GM19023 (cell line): ENCODE data around the gene IDI2.

ENCODE experiments used
- ATAC-seq: cut with Tn5 transposase; IDR thresholded peaks from one replicate; pipeline ENCODE4 v1.9.1; 2021; ENCODE audit warnings: mild to moderate bottlenecking, moderate library complexity; ENCODE audit not compliant: unreplicated experiment

The IDI2 gene

DNA sequence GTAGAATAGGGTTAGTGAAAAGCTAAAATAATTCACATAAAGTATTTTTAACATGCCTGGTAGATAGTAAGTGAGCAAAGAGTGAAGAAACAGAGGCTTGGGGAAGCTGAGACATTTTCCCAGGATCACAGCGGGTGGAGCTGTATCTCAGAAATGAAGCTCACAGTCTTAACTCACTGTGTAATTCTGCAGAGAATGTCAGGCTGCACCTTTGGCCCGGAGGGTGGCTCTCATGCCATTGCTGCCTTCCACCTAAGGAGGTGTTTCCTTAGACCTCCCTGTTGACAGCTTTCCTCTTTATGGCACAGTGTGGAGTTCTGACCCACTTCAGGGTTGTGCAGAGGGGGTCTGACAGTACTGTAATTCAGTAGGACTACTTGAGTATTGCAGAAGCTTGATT, 40.3 kb downstream of the IDI2 start:
- no peak for ATAC-seq

DNA sequence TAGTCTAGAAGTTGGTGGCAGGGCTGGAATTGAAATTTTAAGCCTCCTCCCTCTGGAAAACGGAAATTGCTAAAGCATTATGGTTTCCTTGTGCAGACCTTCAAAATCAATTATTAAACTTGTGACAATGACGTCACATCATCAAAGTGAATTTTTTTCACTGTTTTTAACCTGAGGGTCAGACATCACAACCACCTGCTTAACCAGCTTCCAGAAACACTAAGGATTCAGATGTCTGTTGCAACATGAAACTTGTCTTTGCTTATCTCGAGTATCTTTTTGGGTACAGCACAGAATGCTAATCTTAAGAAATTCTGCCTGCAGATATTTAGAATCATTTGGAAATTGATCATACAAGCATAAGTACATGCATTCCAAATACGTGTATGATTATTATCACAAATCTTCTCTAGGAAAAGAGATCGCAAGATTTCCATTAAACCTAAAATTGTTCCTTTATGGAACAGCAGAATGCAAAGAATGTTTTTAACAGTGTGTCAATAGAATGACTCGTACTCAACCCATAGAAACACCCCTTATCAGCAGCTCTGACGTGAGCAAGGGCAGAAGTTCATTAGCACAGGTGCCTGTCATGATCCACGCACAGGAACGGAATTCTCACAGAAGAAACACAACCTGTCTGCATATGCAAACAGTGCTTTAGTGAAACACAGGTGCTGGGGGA, 41.5 kb downstream of the IDI2 start:
- ATAC-seq: no peak

DNA sequence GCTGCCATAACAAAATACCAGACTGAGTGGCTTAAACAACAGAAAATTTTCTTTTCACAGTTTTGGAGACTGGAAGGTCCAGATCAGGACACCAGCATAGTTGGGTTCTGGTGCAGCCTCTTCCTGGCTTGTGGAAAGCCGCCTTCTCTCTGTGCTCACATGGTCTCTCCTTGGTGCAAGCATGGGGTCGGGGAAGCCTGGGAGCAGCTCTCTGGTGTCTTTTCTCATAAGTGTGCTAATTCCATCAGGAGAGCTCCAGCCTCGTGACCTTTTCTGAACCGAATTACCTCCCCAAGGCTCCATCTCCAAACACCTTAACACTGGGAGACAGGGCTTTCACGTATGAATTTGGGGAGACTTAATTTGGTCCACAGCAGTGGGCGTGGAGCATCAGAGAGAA, 42.3 kb downstream of the IDI2 start:
- no peak for ATAC-seq

DNA sequence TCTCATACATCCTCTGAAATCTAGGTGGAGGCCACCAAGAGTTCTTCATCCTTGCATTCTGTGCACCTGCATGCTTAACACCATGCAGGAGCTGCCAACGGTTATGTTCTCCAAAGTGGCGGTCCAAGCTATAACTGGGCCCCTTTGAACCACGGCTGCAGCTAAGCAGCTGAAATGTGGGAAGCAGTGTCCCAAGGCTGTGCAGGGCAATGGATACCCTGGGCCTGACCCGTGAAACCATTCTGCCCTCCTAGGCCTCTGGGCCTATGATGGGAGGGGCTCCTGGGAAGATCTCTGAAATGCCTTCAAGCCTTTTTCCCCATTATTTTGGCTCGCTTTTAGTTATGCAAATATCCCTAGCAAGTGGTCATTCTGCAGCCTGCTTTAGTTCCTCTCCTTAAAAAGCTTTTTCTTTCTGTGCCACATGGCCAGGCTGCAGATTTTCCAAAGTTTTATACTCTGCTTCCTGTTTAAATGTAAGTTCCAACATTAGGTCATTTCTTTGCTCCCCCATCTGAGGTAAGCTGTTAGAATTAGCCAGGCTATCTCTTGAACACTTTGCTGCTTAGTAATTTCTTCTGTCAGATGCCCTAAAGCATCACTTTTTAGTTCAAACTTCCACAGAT, 45.1 kb downstream of the IDI2 start:
- ATAC-seq: no peak

DNA sequence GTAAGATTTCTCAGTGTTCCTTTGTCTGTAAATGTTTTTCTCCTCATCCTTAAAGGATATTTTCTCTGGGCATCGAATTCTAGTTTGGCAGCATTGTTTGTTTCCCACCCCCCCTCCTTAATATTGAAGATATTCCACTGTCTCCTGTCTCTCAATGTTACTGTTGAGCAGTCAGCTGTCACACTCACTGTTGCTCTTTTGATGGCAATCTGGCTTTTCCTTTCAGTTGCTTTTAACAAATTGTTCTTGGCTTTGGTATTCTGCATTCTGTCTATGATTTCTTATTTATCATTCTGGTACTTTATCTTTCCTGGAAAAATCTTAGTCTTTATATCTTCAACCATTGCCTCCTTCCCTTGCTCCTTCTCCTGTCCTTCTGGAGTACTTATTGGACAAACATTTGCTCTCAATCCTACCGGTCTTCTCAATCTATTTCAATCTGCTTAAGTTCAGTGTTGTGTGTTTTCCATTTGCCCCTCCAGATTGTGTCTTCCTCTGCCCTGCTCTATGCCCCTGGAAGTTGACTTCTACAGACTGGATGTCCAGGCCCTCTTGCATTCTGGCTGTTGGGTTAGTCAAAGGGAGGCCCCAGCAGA, 46.7 kb downstream of the IDI2 start:
- no peak for ATAC-seq

DNA sequence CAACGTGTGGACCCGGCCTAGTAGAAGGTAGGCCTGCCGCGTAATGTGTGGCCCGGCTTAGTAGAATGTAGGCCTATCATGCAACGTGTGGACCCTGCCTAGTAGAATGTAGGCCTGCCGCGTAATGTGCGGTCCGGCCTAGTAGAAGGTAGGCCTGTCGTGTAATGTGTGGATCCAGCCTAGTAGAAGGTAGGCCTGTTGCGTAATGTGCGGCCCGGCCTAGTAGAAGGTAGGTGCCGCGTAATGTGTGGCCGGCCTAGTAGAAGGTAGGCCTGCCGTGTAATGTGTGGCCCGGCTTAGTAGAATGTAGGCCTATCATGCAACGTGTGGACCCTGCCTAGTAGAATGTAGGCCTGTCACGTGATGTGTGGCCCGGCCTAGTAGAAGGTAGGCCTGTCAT, 49.3 kb downstream of the IDI2 start:
- no peak for ATAC-seq

DNA sequence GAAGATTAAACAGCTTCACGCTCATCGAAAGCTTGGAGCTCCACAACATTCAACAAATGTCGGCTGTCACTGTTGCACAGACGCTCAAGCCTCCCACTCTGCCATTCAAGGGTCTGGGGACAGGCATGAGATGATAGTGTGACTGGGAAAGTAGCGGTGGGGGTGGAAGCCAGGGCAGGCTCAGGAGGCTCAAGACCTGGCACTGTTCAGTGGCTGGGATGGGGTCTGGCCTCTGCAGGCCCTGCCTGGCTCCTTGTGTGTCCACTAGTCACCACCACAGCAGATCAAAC, 50.9 kb downstream of the IDI2 start:
- no peak for ATAC-seq

DNA sequence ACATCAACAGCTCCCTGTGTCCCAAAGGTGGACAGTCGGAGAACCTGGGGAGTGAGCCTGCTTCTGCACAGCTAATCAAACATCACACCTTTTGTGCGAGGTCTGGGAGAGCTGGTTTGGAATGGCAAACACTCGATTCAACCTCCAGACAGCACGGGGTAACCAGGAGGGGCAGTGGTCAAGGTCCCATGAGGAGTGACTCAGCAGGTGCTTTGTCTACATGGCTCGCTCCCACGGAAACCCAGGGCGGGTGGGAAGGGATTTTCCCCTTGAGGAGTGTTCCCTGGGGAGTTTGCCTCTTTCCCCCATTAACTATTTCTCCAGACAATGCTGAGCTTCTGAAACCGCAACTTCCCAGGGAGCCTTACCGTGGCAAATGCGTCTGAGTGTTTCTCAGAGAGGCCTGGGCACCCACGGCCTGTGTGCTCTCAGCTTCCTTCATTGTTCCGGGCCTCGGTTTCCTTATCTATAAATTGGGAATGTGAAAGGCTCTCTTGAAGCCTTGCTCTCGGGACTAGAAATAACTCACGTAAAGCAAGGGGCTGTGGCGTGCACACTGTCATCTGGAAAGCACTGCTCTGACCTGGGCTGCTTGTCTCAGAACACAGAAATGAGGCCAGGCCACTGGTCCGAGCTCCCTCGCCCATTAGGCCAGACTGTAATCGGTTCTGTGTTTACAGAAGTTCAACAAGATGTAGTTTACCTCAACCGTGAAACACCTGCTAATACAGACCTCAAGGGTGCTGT, 51.4 kb downstream of the IDI2 start:
- peak; percentile 56 for ATAC-seq

DNA sequence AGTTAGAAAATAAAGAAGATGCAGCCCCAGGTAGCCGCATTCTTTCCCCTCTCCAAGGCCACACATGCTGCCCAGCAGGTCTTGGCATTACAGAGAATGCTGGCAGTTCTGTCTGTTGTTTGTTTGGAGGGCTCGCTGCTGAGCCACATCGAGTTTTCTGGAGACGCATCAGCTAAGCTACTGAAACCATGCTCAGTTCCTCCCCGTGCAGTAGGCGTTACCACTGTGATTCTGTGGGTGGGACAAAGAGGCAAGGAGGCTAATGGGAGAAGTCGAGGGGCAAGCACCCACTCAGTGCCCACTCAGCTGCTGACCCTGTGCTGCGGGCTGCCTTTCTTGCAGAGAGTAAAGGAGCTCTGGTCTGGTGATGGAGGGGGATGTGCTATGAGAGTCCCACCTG, 52.9 kb downstream of the IDI2 start:
- no peak for ATAC-seq

DNA sequence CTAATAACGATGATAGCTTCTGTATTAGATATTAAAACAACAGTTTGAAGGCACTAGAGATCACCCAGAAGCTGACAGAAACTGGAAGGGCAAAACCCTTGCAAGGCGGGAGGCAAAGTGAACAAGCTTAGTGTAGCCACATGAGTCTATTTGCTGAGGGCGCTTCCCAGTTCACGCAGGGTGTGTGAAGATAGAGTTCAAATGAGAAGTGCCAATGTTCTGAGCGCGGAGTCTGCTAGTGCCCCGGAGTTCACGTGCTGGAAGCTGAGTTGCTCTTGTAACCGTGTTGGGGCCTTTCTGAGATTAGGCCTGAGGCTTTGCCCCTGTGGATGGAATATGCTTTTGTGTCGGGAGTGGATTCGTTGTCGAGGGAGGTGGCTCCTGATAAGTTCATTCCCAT, 54.0 kb downstream of the IDI2 start:
- no peak for ATAC-seq

DNA sequence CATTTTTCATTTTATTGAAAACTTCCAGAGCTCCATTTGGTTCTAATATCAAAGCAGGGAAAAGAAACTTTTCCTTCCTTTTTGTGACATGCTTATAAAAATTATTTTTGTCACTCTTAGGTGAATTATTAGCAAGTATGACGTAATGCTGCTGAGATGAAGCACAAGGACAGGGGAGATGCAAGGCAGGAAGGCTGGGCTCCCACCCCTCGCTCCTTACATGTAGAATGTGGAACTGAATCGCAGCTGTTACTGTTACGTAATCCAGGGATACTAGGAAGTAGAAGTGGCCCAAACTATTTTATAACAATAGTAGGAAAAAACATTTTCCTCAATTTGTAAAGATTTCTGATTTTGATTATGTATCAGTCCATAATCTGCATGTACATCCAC, 54.5 kb downstream of the IDI2 start:
- ATAC-seq: no peak

DNA sequence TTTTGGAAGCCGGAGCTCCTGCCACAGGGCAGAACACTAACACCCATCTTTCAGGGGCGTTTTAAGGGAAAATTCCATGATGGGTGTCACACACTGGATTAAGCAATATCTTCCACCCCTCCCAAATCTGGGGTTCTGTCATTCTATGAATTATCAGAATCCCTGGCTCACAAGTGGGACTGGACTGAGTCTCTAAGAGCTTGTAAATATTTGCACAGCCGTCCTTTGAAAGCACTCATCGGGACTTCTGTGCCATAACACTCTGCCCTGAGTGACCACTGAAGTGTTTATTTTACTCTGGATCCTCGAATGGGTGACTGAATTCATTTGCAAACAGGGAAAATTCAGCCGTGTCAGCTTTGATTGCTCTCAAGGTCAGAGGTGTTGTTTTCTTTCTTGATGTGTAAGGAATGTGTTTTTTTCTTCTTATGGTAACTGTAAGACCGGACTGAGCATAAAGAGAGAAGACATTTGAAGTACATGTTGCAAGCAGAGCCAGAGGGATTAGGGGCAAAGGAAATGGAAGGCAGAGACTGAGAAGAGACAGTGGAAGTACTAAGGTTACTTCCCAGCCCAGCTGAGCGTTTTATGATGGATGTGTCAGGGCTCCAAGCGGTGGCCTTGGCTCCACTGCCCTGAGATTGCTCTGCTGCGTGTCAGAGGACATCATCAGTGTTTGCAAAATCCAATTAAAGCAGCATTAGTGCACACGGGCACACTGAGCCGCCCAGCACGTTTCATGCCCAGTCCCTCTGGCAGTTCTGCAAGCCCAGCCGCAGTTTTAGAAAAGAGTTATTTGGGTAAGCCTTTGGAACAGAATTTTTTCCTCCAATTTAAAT, 55.1 kb downstream of the IDI2 start:
- ATAC-seq: no peak

DNA sequence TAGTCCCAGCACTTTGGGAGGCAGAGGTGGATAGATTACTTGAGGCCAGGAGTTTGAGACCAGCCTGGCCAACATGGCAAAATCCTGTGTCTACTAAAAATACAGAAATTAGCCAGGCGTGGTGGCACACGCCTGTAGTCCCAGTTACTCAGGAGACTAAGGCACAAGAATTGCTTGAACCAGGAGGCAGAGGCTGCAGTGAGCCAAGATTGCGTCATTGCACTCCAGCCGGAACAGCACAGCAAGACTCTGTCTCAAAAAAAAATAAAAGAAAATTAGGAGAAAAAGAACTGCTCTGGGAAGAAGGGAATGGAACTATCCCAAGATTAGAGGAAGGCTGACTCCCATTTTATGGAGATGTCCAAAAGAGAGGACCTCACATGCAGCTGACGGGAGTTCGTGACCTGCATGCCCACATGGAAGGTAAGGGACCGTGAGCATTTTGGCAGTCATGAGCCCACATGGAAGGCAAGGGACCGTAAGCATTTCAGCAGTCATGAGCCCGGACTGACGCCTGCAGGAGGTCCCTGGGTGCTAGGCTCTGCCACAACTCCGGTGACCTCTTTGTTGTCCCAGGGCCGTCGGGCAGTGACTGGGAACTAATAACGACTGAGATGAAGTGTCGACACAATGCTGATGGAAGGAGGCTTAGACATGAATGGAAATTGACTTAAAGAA, 56.0 kb downstream of the IDI2 start:
- ATAC-seq: no peak
